GM12878 (cell line): ENCODE data around the gene SEC24D. TPM values are rescaled to one million over a fixed set of nuclear protein-coding genes. Genes with fewer than 3 reads are reported as not detected.

Experiments used
- ATAC-seq: fragments of 200-7000 bp; cut with Tn5 transposase; 3 replicates; pipeline ENCODE4 v1.9.1; 2020; ENCODE audit warnings: mild to moderate bottlenecking, moderate library complexity
- BruUV-seq: library from RNA; stranded (reverse); fragments of 400-500 nt; replicated peaks from 2 replicates; lab custom pipeline; 2021; lab: Mats Ljungman, UMichigan
- CTCF ChIA-PET: fragments of 300-600 bp; sonication (Branson Sonifier 250); formaldehyde crosslinking; extraction: SDS; loops from one replicate; lab custom pipeline; 2021; ENCODE audit warnings: inconsistent platforms; lab: Yijun Ruan, JAX
- POLR2A ChIA-PET: fragments of 350-600 bp; formaldehyde crosslinking; extraction: SDS; loops from one replicate; lab custom pipeline; 2021; ENCODE audit warnings: inconsistent platforms; lab: Charles Lee
- RAD21 ChIA-PET: fragments of 300-600 bp; sonication (Branson Sonifier 250); formaldehyde crosslinking; loops from one replicate; lab custom pipeline; 2023; ENCODE audit warnings: antibody characterized with exemption; ENCODE audit not compliant: unreplicated experiment; lab: Charles Lee
- SMC1A ChIA-PET: fragments of 300-600 bp; sonication (Branson Sonifier 250); formaldehyde crosslinking; loops from one replicate; lab custom pipeline; 2023; ENCODE audit not compliant: unreplicated experiment, uncharacterized antibody; lab: Charles Lee
- DNase-seq: peaks from one replicate; pipeline ENCODE4 v3.0.0-alpha.2; 2011; ENCODE audit warnings: low read depth, low spot score
- FAIRE-seq: peaks from 3 replicates; lab custom pipeline; 2011; peaks lifted over from hg19 to GRCh38; lab: Jason Lieb, UNC
- H2AFZ ChIP-seq: 2 replicates; pipeline ENCODE4 v1.6.0; 2011; ENCODE audit warnings: low read depth, low read length, control low read depth; ENCODE audit not compliant: control insufficient read depth
- H3K27ac ChIP-seq: 2 replicates; pipeline ENCODE4 v1.5.1; 2011; ENCODE audit warnings: control low read depth; ENCODE audit not compliant: control insufficient read depth, insufficient read depth
- H3K27me3 ChIP-seq, 2 experiments: replicated peaks in 1 of 2; 2 replicates each; pipeline versions ENCODE4 v1.6.0 to v1.6.1; 2011; ENCODE audit warnings: low read length in 1 of 2; ENCODE audit not compliant: control insufficient read depth in 2 of 2, insufficient read depth in 2 of 2
- H3K36me3 ChIP-seq, 2 experiments: 2 replicates each; pipeline ENCODE4 v1.5.1; 2011; ENCODE audit warnings: low read length in 1 of 2; ENCODE audit not compliant: control insufficient read depth in 2 of 2, insufficient read depth in 2 of 2
- H3K4me1 ChIP-seq: 2 replicates; pipeline ENCODE4 v1.6.1; 2011; ENCODE audit warnings: mild to moderate bottlenecking, low read length, moderate library complexity, mixed read lengths; ENCODE audit not compliant: control insufficient read depth, insufficient read depth
- H3K4me2 ChIP-seq: 2 replicates; pipeline ENCODE4 v1.6.0; 2011; ENCODE audit warnings: control low read depth; ENCODE audit not compliant: control insufficient read depth, insufficient read depth
- H3K4me3 ChIP-seq: fragments of 200-600 bp; sonication (generic); 2 replicates; pipeline ENCODE4 v1.5.1; 2016
- H3K79me2 ChIP-seq: 2 replicates; pipeline ENCODE4 v1.6.0; 2011; ENCODE audit warnings: low read length; ENCODE audit not compliant: control insufficient read depth, insufficient read depth
- H3K9ac ChIP-seq: 2 replicates; pipeline ENCODE4 v1.8.0; 2011; ENCODE audit warnings: low read length, control low read depth, mixed read lengths; ENCODE audit not compliant: control insufficient read depth, insufficient read depth
- H3K9me3 ChIP-seq: replicated peaks from 3 replicates; pipeline ENCODE4 v1.5.1; 2011; ENCODE audit warnings: mild to moderate bottlenecking, low read length; ENCODE audit not compliant: control insufficient read depth, insufficient read depth
- H4K20me1 ChIP-seq: 2 replicates; pipeline ENCODE4 v1.6.0; 2011; ENCODE audit not compliant: control insufficient read depth, insufficient read depth
- ATF3 ChIP-seq: IDR thresholded peaks from 2 replicates; pipeline ENCODE4 v1.6.1; 2011; ENCODE audit warnings: low read depth, mild to moderate bottlenecking, low read length, moderate library complexity, borderline replicate concordance; ENCODE audit errors: extremely low read depth
- CBFB ChIP-seq: IDR thresholded peaks from 2 replicates; pipeline ENCODE4 v1.6.1; 2016; ENCODE audit warnings: antibody characterized with exemption, low read depth
- CEBPZ ChIP-seq: fragments of 150-350 bp; IDR thresholded peaks from 2 replicates; pipeline ENCODE4 v1.6.1; 2016; ENCODE audit warnings: low read depth, low read length
- DPF2 ChIP-seq: fragments of 450-650 bp; IDR thresholded peaks from 2 replicates; pipeline ENCODE4 v1.6.1; 2017; ENCODE audit warnings: mild to moderate bottlenecking
- ELK1 ChIP-seq: IDR thresholded peaks from 2 replicates; pipeline ENCODE4 v1.6.1; 2012; ENCODE audit warnings: low read depth, low read length, improper control_type of control experiment
- HDAC6 ChIP-seq: fragments of 200-600 bp; sonication (generic); IDR thresholded peaks from one replicate; pipeline ENCODE4 v1.8.0; 2017; ENCODE audit warnings: antibody characterized with exemption; ENCODE audit not compliant: unreplicated experiment
- NFYA ChIP-seq: IDR thresholded peaks from 2 replicates; pipeline ENCODE4 v1.6.1; 2011; ENCODE audit warnings: low read depth, mild to moderate bottlenecking, low read length, improper control_type of control experiment, borderline replicate concordance
- SRF ChIP-seq, 2 experiments: IDR thresholded peaks; 2 replicates each; pipeline ENCODE4 v1.6.1; 2011; ENCODE audit warnings: low read depth in 2 of 2, low read length in 2 of 2, mild to moderate bottlenecking in 1 of 2, moderate library complexity in 1 of 2
- in situ Hi-C: fragments of 300-500 bp; cut with MboI; formaldehyde crosslinking; loops from 9 replicates; pipeline ENCODE4 v1.14.3; 2018; ENCODE audit warnings: mixed read lengths
- intact Hi-C: fragments of 100-400 bp; cut with micrococcal nuclease; formaldehyde crosslinking; loops from one replicate; pipeline ENCODE4 v1.14.2; 2022; ENCODE audit not compliant: unreplicated experiment
- polyA plus RNA-seq, 11 experiments: library from polyadenylated mRNA; depleted of rRNA in 4 of 11; unstranded in 6 of 11; stranded (reverse) in 5 of 11; fragments of >200 nt; fragmentation: Nextera tagmentation in 4 of 11; fragmentation: Illumina TruSeq in 1 of 11; extraction: Ambion mirVana in 4 of 11; extraction: Trizol in 1 of 11; gene quantifications; 1 replicate in 1 of 11; 2 replicates in 10 of 11; pipeline versions ENCODE4 v1.2.1 to v1.2.3, GENCODE V29; 2011 to 2016; ENCODE audit warnings: inconsistent platforms in 2 of 11, missing spikeins in 2 of 11, low read depth in 1 of 11
- total RNA-seq, 4 experiments: library from RNA; depleted of rRNA in 3 of 4; stranded (reverse); fragments of >200 nt in 3 of 4; fragmentation: Illumina TruSeq in 1 of 4; extraction: Trizol in 1 of 4; gene quantifications; 2 replicates each; pipeline versions ENCODE4 v1.2.1 to v1.2.3, GENCODE V29; 2013 to 2021

Gene SEC24D
- total and polyA plus RNA-seq, 10 of the 15 experiments (the other 5 are each of a cell fraction or from before 2014, with no cell fraction given): 12.8 to 61.9 (median 25.6) TPM

GRCh38 chr4:118788911-118789310, 47.0 kb downstream of the SEC24D start:
- no peaks in the 10 kb centered on the region for H3K27me3 ChIP-seq
- RAD21 ChIA-PET: no interaction called here
- H3K27ac ChIP-seq: no peak overlapping the region
- SMC1A ChIA-PET: interaction anchor here (0.7 kb wide), 1 partner anchor 31 kb away, joined by 3 read pairs; no protein-coding TSS in a partner anchor
- H3K36me3 ChIP-seq: peaks cover 0 to 3% of the 10 kb centered on the region in 2 experiments; a peak in 2 of 4 replicates
- POLR2A ChIA-PET: no interaction called here
- DNase-seq (no peak), ATAC-seq (no peak), FAIRE-seq (no peak)
- H4K20me1 ChIP-seq: no peaks in the 10 kb centered on the region
- H3K4me2 ChIP-seq: no peak overlapping the region
- no TSS peak for BruUV-seq
- H3K4me3 ChIP-seq: no peak overlapping the region
- H3K9me3 ChIP-seq: no peaks in the 10 kb centered on the region
- TF ChIP-seq HDAC6: no peak
- TF ChIP-seq CEBPZ: no peak
- TF ChIP-seq DPF2: no peak
- no peak for TF ChIP-seq SRF (IDR thresholded peaks at IDR 0.05; ENCODE audit: low read depth in 2 of 2, low read length in 2 of 2)
- TF ChIP-seq CBFB: no peak
- no peak for TF ChIP-seq NFYA
- TF ChIP-seq ATF3: no peak
- no peak for TF ChIP-seq ELK1
- H2AFZ ChIP-seq: no peak overlapping the region
- no peaks in the 10 kb centered on the region for H3K4me1 ChIP-seq
- no peaks in the 10 kb centered on the region for H3K79me2 ChIP-seq
- CTCF ChIA-PET: interaction anchor here (2.4 kb wide), 1 partner anchor 18 kb away, joined by 12 read pairs; no protein-coding TSS in a partner anchor
- in situ Hi-C loops: no loop called here
- H3K9ac ChIP-seq: no peak overlapping the region
- intact Hi-C loops: no loop called here
